HL-60 (cell line): Measurements from ENCODE around the gene MEGF10.

ENCODE experiments used
- CTCF ChIP-seq: IDR thresholded peaks from one replicate; pipeline ENCODE4 v1.5.1; 2011; ENCODE audit warnings: low read length, control low read depth, inconsistent platforms; ENCODE audit not compliant: insufficient read depth
- GABPA ChIP-seq: IDR thresholded peaks from 2 replicates; pipeline ENCODE4 v1.6.1; 2012; ENCODE audit warnings: low read depth
- POLR2AphosphoS5 ChIP-seq: IDR thresholded peaks from 2 replicates; pipeline ENCODE4 v1.6.1; 2012; ENCODE audit warnings: low read depth
- REST ChIP-seq: IDR thresholded peaks from 2 replicates; pipeline ENCODE4 v1.6.1; 2012; ENCODE audit warnings: low read depth; ENCODE audit not compliant: insufficient replicate concordance
- SPI1 ChIP-seq: IDR thresholded peaks from 2 replicates; pipeline ENCODE4 v1.6.1; 2012; ENCODE audit warnings: low read depth, mild to moderate bottlenecking, borderline replicate concordance

DNA sequence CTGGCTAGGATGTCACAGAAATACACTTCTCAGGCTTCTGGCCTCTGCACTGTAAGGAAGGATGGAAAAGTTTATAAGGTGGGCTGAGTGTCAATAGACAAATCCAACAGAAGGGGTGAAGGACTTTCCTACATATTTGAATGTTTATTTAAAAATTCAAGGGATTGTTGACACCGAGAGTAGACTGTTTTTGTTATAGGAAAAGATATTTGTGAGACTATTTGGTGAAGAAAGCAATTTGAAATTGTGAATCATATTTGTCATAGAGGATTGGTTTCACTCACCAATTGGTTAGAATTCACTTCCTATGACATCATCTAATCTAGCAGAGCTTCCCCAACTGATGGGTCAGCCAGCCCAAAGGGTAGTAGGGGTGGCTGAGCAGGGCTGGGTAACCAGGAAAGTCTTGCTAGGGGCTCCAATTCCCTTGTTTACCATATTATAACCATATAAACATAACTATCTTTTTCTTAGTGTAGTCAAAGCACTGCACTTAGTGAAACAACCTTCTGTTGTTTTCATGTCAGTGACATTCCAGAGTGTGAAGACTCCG, 14.9 kb upstream of the MEGF10 start:
- TF ChIP-seq GABPA = no peak
- TF ChIP-seq CTCF = no peak
- no peak for TF ChIP-seq SPI1
- no peak for TF ChIP-seq POLR2AphosphoS5
- TF ChIP-seq REST = no peak
